ENCODE results near the gene VAT1.

VAT1 gene

GRCh38 chr17:43026595-43026994 is 4.4 kb upstream of the VAT1 start:
- no peak for DNase-seq

GRCh38 chr17:43025766-43026537 is 3.8 kb upstream of the VAT1 start:
- no peak for DNase-seq

GRCh38 chr17:43025290-43025657 is 3.1 kb upstream of the VAT1 start:
- DNase-seq: no peak

GRCh38 chr17:43024407-43025289 is 2.5 kb upstream of the VAT1 start, which contains the start of gene RND2:
TSS of gene RND2 (plus strand) at chr17:43025231. CDS start at chr17:43025348, 117 bp downstream.
- peak; percentile 49 to 84 for DNase-seq

- peak in 1 of 2 donors; percentile 62 for DNase-seq
Measured at GRCh38 chr17:43020789-43021740, 1.1 kb downstream of the VAT1 start.

- DNase-seq: no peak
Measured at GRCh38 chr17:43020030-43020621, 2.1 kb downstream of the VAT1 start.

GRCh38 chr17:43019418-43019817 is 2.8 kb downstream of the VAT1 start:
- no peak for DNase-seq

- no peak for DNase-seq
Measured at GRCh38 chr17:43018932-43019331, 3.3 kb downstream of the VAT1 start.

- no peak for DNase-seq
Measured at GRCh38 chr17:43018008-43018853, 4.0 kb downstream of the VAT1 start.

GRCh38 chr17:43016216-43016615 is 6.0 kb downstream of the VAT1 start:
- DNase-seq: no peak

GRCh38 chr17:43015579-43015978 is 6.6 kb downstream of the VAT1 start:
- DNase-seq: no peak

- DNase-seq: no peak
Measured at GRCh38 chr17:43014649-43015542, 7.3 kb downstream of the VAT1 start.

GRCh38 chr17:43014020-43014648 is 8.1 kb downstream of the VAT1 start:
- DNase-seq: no peak

- DNase-seq: no peak
Measured at GRCh38 chr17:43013296-43013695, 8.9 kb downstream of the VAT1 start.

- no peak for DNase-seq
Measured at GRCh38 chr17:43011728-43012472, 10.3 kb downstream of the VAT1 start.

GRCh38 chr17:43010667-43011308 is 11.4 kb downstream of the VAT1 start:
- no peak for DNase-seq

- peak; percentile 47 to 86 for DNase-seq
Measured at GRCh38 chr17:43006639-43007551, 15.3 kb downstream of the VAT1 start, which contains the start of gene IFI35. TSS of gene IFI35 (plus strand) at chr17:43006784. CDS start at chr17:43006948, 164 bp downstream.
